GF-D8 (cell line): ENCODE results near the gene EGR2.

Experiments used
- DNase-seq: peaks from one replicate; lab custom pipeline; 2025; lab: John Stamatoyannopoulos, UW

The EGR2 gene

GRCh38 chr10:62817766-62818425, 1.7 kb upstream of the EGR2 start:
- DNase-seq, result peak; percentile 4

- no peak for DNase-seq
These were observed 1.1 kb upstream of the EGR2 start for GRCh38 chr10:62817121-62817765.

DNA sequence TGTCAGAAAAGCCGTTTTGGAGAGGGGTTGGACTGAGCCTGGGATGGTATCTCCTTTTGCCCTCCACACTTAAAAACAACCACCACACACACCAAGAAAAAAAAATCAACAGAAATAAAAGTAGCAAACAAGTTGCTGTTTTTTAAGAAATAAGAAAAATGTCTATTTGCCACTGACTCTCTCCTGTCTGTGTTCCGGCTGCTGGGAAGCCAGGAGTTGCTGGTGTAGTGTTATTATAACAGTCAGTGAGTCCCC, 163 bp downstream of the EGR2 start:
- no peak for DNase-seq

DNA sequence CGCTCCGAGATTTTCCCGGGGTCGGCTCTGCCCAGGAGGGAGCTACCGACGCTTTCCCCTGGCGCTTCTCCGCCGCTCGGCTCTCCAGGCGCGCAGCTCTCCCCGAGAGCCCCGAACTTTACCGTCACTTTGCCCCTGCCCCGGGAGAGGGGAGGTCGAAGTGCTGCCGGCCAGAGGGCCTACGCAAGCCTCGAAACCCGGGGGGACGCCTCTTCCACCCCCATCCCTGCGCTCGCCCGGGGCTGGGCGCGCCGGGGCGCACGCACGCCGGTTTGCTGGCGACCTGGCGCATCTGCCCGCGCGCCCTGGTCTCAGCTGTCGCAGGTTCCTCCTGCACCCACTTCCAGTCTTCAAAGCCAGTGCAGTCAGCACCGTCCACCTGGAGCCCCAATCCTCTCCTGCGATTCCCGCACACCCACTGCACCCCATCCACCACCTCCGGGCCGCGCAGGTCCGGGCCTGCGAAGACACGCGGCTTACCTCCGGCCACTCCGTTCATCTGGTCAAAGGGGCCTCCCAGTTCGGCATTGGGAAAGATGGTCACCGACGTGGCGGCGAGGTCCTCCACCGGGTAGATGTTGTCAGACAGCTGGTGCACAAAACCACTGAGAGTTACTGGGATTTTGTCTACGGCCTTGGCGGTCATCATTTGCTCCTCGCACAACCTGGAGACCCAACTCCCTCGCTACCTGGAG, 638 bp downstream of the EGR2 start:
- DNase-seq, result no peak

DNA sequence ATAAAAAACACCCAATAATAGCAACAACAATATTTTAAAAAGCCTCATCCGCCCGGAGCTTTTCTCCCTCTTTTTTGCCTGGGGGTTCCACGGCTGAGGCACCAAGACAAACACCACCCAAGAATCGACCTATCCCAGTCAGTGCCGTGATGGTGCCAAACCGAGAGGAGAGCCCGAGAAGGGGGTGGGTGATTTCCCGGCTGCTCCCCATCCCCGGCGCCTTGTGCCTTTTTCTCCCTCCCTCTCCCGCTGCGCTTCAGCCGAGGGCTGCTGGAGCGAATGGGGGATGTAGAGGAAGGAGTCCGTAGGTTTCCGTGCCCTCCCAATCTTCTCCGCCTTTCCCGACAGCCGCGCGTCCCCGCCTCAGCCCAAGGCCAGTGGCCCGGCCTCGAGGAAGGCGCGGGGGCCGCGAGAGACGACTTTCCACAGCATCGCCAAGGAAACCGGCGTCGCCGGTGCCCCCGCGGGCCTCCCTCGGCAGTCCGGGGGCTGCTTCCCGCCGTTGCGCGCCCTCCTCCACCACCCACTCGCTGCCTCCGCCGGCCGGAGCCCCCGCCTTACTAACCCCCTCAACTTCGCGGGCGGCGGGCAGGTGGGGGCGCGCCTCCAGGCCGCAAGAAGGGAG, 1.3 kb downstream of the EGR2 start:
- no peak for DNase-seq

DNA sequence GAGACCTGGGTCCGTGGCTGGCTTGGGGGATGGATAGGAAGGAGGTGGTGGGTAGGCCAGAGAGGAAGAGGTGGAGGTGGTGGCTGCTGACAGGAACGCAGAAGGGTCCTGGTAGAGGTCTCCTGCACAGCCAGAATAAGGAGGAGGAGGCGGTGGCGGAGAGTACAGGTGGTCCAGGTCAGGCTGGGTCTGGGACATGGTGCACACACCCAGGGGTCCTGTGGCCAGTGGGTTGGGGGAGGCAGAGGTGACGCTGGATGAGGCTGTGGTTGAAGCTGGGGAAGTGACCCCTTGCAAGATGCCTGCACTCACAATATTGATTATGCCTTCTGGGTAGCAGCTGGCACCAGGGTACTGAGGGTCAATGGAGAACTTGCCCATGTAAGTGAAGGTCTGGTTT, 2.2 kb downstream of the EGR2 start:
- no peak for DNase-seq

DNA sequence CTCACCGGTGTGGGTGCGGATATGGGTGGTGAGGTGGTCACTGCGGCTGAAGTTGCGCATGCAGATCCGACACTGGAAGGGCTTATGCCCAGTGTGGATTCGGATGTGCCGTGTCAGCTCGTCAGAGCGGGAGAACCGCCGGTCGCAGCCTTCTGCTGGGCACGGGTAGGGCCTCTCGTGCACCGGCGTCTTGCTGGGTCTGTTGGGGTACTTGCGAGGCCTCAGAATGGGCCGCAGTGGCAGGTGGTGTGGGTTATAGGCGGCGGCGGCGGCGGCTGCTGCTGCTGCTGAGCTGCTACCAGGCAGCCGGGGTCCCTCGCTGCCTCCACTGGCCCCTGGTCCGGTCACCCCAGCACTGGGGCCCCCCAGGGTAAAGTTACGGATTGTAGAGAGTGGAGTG, 2.7 kb downstream of the EGR2 start:
- no peak for DNase-seq

- no peak for DNase-seq
These were observed 3.3 kb downstream of the EGR2 start for GRCh38 chr10:62812672-62813439.

DNA sequence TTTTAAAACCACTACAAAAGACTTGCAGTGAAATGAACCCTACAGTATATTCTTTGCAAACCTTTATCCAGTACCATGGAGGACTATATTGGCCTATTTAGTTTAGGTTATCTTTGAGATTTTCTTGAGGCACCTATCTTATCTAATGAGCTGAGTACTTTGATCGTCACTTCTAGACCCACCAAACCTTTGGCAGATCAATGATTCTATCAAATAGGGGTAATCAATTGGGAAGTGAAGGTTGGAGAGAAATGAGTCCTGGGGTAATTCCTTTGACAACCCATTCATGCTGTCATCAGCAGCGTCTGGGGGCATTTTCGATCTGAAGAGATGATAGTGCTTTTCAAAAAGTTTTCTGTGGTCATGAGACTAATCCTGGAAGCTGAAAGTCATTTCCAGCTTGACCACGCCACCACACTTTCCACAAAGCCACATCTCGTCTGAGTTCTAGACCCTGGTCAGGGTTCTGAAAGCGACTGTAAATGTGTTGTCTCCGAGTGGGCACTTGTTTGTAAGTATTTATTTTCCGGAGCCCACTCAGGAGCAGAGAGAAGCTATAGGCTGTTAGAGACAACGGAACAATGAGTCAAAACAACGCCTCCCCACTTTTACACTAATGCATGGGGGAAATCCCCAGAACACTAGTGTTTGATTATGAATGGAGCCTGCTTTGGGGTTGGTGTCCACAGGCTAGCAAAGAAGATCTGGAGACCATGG, 4.8 kb downstream of the EGR2 start:
- no peak for DNase-seq

- DNase-seq, result no peak
These were observed 5.8 kb downstream of the EGR2 start for GRCh38 chr10:62810156-62810902.

- DNase-seq, result no peak
These were observed 9.9 kb downstream of the EGR2 start for GRCh38 chr10:62806251-62806650.

DNA sequence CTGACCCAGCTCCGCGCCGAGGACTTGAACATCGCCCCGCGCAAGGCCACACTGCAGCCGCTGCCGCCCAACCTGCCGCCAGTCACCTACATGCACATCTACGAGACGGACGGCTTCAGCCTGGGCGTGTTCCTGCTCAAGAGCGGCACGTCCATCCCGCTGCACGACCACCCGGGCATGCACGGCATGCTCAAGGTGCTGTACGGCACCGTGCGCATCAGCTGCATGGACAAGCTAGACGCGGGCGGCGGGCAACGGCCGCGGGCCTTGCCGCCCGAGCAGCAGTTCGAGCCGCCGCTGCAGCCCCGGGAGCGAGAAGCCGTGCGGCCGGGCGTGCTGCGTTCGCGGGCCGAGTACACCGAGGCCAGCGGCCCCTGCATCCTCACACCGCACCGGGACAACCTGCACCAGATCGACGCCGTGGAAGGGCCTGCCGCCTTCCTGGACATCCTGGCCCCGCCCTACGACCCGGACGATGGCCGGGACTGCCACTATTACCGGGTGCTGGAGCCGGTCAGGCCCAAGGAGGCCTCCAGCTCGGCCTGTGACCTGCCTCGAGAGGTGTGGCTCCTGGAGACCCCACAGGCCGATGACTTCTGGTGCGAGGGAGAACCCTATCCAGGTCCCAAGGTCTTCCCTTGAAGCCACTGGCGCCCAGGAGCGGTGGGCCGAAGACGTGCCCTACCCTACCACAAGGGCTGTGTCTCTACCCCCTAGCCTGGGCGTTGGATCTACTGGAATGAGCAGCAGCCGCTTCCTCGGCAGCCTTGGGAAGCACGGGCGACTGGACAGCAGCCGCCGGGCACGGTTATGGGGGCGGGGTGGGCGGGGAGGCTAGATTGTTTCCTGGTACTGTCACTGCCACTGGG, 10.7 kb downstream of the EGR2 start:
- DNase-seq, result no peak

DNA sequence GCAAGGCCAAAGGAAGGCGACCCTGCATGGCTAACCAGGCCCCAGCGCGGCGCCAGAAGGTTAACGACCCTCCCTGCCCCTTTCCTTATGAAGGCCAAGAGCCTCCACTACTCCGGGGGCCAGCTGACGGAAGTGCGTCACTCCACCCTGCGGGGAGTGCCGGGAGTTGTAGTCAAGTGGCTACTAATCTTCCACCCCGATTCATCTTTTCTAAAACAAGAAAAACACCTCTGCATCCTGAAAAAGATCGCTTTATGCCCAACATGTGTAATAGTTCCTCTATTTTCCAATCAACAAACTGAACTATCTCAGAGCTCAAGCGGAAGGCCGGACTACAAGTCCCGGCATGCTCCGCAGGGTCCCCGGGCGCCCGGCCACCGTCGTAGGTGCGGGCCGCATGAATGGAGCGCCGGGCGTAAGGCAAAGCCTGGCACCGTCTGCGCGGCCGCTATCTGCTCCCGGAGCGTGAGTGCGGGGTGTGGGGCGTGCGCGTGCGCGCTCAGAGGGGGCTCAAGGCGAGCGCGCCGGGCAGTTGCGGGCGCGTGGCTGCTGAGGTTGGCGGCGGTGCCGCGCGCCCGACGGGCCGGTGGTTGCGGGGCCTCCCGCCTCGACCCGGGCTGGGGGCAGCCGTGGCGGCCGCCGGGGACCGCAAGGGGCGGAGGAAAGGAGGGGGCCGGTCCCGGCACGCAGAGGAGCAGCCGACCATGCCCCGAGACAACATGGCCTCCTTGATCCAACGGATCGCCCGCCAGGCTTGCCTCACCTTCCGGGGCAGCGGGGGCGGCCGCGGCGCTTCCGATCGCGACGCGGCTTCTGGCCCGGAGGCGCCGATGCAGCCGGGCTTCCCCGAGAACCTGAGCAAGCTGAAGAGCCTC, 11.6 kb downstream of the EGR2 start, which contains the start of gene ADO:
ADO (plus strand) TSS at position 365 of the 875 bp plus-strand sequence; CDS start at position 705, 340 bp downstream.
- peak; percentile 52 for DNase-seq

DNA sequence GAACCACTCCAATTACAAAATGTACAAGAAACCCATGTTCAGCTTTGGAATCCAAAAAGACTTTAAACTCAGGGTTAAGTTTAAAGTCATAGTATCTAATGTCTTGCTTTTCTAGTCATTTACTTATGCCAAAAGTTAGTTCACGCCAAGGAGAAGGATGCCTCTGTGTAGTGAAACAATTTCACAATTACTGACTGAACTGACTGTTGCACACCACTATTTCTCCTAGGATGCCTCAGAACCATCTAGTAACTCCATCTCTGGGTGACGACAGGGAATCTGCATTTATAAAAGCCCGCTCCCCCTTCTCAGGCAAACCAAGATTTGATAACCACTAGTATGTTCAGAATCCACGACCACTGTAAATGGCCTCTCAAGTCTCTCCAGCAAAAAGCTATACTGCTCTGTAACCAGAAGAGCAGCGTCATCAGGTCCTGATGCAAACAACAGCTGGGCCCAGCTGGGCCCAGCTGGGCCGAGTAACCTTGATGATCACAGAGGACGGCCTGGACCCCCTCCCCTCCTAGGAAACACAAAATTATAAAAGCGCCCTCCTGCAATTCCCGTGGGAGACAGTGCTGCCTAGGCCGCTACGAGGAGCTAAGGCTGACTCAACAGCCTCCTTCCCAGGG, 12.3 kb downstream of the EGR2 start:
- no peak for DNase-seq

GRCh38 chr10:62801871-62802270, 14.3 kb downstream of the EGR2 start:
- no peak for DNase-seq

- DNase-seq, result no peak
These were observed 19.3 kb downstream of the EGR2 start for GRCh38 chr10:62796896-62797295.

GRCh38 chr10:62795762-62796161, 20.4 kb downstream of the EGR2 start:
- DNase-seq, result no peak

DNA sequence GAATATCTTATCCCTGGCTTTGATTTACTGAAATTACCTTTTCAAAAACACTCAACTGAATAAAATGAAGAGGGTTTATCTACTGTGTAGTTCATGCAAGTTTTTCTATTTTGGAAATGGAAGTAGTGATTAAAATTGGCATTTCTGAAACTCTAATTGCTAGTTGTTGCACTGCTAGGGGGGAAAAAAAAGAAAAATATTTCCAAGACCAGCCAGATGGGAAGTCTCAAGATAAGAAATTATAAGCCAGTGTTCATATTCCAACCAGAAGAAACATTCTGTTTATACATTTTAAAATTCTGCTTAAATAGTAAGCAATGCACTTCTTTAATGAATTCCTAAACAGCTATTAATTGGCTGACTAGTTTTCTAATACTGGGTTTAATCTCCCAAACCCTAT, 21.1 kb downstream of the EGR2 start:
- DNase-seq, result no peak
